Renal cortex interstitium (tissue), 15 donors: Measurements from ENCODE around the gene UQCC5. TPM values are rescaled to one million over a fixed set of nuclear protein-coding genes. Genes with fewer than 3 reads are reported as not detected.

ENCODE experiments used
- DNase-seq, 11 donors: peaks; one replicate each; pipeline ENCODE4 v3.0.0-alpha.2; 2013; ENCODE audit warnings: low read depth in 9 of 11, low spot score in 4 of 11; ENCODE audit errors: extremely low read depth in 1 of 11
- long read RNA-seq, 16 experiments: transcript quantifications; one replicate each; lab custom pipeline, GENCODE V29; 2026
- polyA plus RNA-seq, 3 donors: library from polyadenylated mRNA; unstranded; fragments of 120-200 nt; gene quantifications; one replicate each; pipeline ENCODE4 v1.2.1, GENCODE V29; 2013; ENCODE audit not compliant: insufficient read length in 3 of 3

UQCC5 gene, protein sequence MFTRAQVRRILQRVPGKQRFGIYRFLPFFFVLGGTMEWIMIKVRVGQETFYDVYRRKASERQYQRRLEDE
- polyA plus RNA-seq, result 10 to 100 TPM; 17.4 to 28.2 (median 20.8) TPM
- long read RNA-seq, donor 1, transcript SMIM4-203 (2 exons, 1,770 nt), result major isoform, 11 of 24 reads
- long read RNA-seq, donor 1, transcript SMIM4-201 (2 exons, 274 nt), result major isoform, 11 of 24 reads
- long read RNA-seq, donor 1, partial matches to known transcripts, result 0 of 24 reads
- long read RNA-seq, donor 1, other reads (novel, unspliced or antisense), result 0 of 24 reads
- long read RNA-seq, donor 2, transcript SMIM4-203 (2 exons, 1,770 nt), result minor isoform, 8 of 21 reads
- long read RNA-seq, donor 2, transcript SMIM4-201 (2 exons, 274 nt), result major isoform, 10 of 21 reads
- long read RNA-seq, donor 2, partial matches to known transcripts, result 0 of 21 reads
- long read RNA-seq, donor 2, other reads (novel, unspliced or antisense), result 0 of 21 reads
- long read RNA-seq, donor 3, transcript SMIM4-201 (2 exons, 274 nt), result minor isoform, 6 of 18 reads
- long read RNA-seq, donor 3, transcript SMIM4-203 (2 exons, 1,770 nt), result major isoform, 9 of 18 reads
- long read RNA-seq, donor 3, partial matches to known transcripts, result 0 of 18 reads
- long read RNA-seq, donor 3, other reads (novel, unspliced or antisense), result 0 of 18 reads
- long read RNA-seq, donor 4, transcript SMIM4-201 (2 exons, 274 nt), result minor isoform, 5 of 16 reads
- long read RNA-seq, donor 4, transcript SMIM4-203 (2 exons, 1,770 nt), result major isoform, 10 of 16 reads
- long read RNA-seq, donor 4, partial matches to known transcripts, result 0 of 16 reads
- long read RNA-seq, donor 4, other reads (novel, unspliced or antisense), result 0 of 16 reads
- long read RNA-seq, donor 5, result 0 reads
- long read RNA-seq, donor 6, transcript SMIM4-203 (2 exons, 1,770 nt), result major isoform, 8 of 36 reads
- long read RNA-seq, donor 6, transcript SMIM4-201 (2 exons, 274 nt), result minor isoform, 7 of 36 reads
- long read RNA-seq, donor 6, partial matches to known transcripts, result 19 of 36 reads
- long read RNA-seq, donor 6, other reads (novel, unspliced or antisense), result 0 of 36 reads
- long read RNA-seq, donor 7, transcript SMIM4-203 (2 exons, 1,770 nt), result major isoform, 12 of 44 reads
- long read RNA-seq, donor 7, transcript SMIM4-201 (2 exons, 274 nt), result minor isoform, 6 of 44 reads
- long read RNA-seq, donor 7, partial matches to known transcripts, result 21 of 44 reads
- long read RNA-seq, donor 7, other reads (novel, unspliced or antisense), result 0 of 44 reads
- long read RNA-seq, donor 8, transcript SMIM4-201 (2 exons, 274 nt), result major isoform, 25 of 78 reads
- long read RNA-seq, donor 8, transcript SMIM4-203 (2 exons, 1,770 nt), result minor isoform, 19 of 78 reads
- long read RNA-seq, donor 8, partial matches to known transcripts, result 32 of 78 reads
- long read RNA-seq, donor 8, other reads (novel, unspliced or antisense), result 0 of 78 reads
- long read RNA-seq, donor 9, transcript SMIM4-203 (2 exons, 1,770 nt), result major isoform, 8 of 12 reads
- long read RNA-seq, donor 9, partial matches to known transcripts, result 0 of 12 reads
- long read RNA-seq, donor 9, other reads (novel, unspliced or antisense), result 0 of 12 reads
- long read RNA-seq, donor 10, transcript SMIM4-201 (2 exons, 274 nt), result minor isoform, 5 of 18 reads
- long read RNA-seq, donor 10, transcript SMIM4-203 (2 exons, 1,770 nt), result major isoform, 13 of 18 reads
- long read RNA-seq, donor 10, partial matches to known transcripts, result 0 of 18 reads
- long read RNA-seq, donor 10, other reads (novel, unspliced or antisense), result 0 of 18 reads
- long read RNA-seq, donor 11, transcript SMIM4-203 (2 exons, 1,770 nt), result major isoform, 6 of 23 reads
- long read RNA-seq, donor 11, partial matches to known transcripts, result 14 of 23 reads
- long read RNA-seq, donor 11, other reads (novel, unspliced or antisense), result 0 of 23 reads
- long read RNA-seq, donor 12, transcript SMIM4-203 (2 exons, 1,770 nt), result major isoform, 8 of 12 reads
- long read RNA-seq, donor 12, partial matches to known transcripts, result 0 of 12 reads
- long read RNA-seq, donor 12, other reads (novel, unspliced or antisense), result 0 of 12 reads
- long read RNA-seq, donor 13, transcript SMIM4-205 (3 exons, 314 nt), result minor isoform, 7 of 45 reads
- long read RNA-seq, donor 13, transcript SMIM4-201 (2 exons, 274 nt), result minor isoform, 17 of 45 reads
- long read RNA-seq, donor 13, transcript SMIM4-203 (2 exons, 1,770 nt), result major isoform, 21 of 45 reads
- long read RNA-seq, donor 13, partial matches to known transcripts, result 0 of 45 reads
- long read RNA-seq, donor 13, other reads (novel, unspliced or antisense), result 0 of 45 reads
- long read RNA-seq, donor 14, transcript SMIM4-203 (2 exons, 1,770 nt), result major isoform, 17 of 22 reads
- long read RNA-seq, donor 14, partial matches to known transcripts, result 0 of 22 reads
- long read RNA-seq, donor 14, other reads (novel, unspliced or antisense), result 0 of 22 reads
- long read RNA-seq, donor 15, partial matches to known transcripts, result 0 of 6 reads
- long read RNA-seq, donor 15, other reads (novel, unspliced or antisense), result 0 of 6 reads
- long read RNA-seq, donor 16, transcript SMIM4-205 (3 exons, 314 nt), result minor isoform, 8 of 31 reads
- long read RNA-seq, donor 16, transcript SMIM4-203 (2 exons, 1,770 nt), result major isoform, 18 of 31 reads
- long read RNA-seq, donor 16, partial matches to known transcripts, result 0 of 31 reads
- long read RNA-seq, donor 16, other reads (novel, unspliced or antisense), result 0 of 31 reads

DNA sequence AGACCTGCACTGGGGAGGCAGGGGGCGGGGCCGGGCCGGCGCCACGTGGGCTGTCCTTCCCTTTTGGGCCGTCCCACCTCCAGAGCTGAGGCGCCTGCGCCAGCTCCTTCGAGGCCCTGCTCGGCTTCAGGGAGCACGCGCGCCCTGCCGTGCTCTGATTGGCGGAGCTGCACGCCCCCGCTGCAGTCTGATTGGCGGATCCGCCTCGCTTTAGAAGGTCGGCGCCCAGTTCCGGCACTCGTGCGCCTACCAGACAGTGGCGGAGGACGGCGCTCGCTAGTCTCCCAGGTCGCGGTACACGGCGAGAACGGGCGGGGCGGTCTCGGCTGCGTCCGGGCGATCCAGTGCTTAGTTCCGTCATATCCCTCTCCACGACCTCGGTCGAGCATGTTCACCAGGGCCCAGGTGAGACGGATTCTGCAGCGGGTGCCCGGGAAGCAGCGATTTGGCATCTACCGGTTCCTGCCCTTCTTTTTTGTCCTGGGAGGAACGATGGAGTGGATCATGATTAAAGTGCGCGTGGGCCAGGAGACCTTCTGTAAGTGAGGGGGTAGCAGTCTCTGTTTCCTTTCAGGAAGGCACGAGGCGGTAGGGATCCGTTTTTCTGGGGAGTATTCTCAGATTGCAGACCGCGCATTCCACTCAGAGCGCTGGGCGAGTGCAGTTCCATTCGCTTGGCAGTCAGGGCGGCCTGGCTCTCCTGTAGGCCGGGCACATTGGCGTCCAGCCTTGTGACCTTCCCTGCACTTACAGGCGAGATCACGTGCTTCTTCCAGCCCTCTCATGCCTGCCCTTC, at the start of gene UQCC5:
UQCC5 (plus strand) TSS at position 237 of the 796 bp plus-strand sequence; CDS start at position 388, 151 bp downstream.
- peak; percentile 86 to 98 (median 96) for DNase-seq

DNA sequence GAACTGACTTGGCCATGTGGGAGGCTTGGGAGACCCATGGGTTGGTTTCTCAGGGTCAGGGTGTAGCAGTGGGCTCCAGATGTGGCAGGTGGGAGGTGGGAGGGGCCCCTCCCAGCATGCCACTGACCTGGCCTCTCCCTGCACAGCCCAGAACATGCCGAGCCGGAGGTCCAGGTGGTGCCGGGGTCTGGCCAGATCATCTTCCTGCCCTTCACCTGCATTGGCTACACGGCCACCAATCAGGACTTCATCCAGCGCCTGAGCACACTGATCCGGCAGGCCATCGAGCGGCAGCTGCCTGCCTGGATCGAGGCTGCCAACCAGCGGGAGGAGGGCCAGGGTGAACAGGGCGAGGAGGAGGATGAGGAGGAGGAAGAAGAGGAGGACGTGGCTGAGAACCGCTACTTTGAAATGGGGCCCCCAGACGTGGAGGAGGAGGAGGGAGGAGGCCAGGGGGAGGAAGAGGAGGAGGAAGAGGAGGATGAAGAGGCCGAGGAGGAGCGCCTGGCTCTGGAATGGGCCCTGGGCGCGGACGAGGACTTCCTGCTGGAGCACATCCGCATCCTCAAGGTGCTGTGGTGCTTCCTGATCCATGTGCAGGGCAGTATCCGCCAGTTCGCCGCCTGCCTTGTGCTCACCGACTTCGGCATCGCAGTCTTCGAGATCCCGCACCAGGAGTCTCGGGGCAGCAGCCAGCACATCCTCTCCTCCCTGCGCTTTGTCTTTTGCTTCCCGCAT, 49.2 kb upstream of the UQCC5 start:
- DNase-seq, result no peak

DNA sequence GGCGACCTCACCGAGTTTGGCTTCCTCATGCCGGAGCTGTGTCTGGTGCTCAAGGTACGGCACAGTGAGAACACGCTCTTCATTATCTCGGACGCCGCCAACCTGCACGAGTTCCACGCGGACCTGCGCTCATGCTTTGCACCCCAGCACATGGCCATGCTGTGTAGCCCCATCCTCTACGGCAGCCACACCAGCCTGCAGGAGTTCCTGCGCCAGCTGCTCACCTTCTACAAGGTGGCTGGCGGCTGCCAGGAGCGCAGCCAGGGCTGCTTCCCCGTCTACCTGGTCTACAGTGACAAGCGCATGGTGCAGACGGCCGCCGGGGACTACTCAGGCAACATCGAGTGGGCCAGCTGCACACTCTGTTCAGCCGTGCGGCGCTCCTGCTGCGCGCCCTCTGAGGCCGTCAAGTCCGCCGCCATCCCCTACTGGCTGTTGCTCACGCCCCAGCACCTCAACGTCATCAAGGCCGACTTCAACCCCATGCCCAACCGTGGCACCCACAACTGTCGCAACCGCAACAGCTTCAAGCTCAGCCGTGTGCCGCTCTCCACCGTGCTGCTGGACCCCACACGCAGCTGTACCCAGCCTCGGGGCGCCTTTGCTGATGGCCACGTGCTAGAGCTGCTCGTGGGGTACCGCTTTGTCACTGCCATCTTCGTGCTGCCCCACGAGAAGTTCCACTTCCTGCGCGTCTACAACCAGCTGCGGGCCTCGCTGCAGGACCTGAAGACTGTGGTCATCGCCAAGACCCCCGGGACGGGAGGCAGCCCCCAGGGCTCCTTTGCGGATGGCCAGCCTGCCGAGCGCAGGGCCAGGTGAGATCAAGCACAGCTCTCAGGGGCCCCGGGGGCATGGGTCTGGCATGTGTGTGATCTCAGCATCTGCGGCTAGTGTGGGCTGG, 48.4 kb upstream of the UQCC5 start:
- no peak for DNase-seq

DNA sequence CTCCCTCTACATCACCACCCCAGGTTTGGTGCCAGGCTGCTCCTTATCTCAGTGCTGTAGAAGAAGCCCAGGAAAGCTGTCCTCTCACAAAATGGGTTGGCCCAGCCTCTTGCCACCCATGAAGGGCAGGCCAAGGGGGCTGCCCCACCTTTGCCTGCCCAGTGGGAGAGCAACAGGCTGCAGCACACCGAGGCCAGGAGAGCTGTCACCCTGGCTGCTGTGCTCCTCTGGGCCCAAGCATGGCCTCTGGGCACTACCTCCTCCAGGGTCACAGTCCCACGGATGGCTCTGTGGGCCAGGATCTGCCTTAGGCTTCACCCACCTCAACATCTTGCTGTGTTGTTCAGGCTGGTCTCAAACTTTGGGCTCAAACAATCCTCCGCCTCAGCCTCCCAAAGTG, 47.7 kb upstream of the UQCC5 start:
- DNase-seq, result no peak

DNA sequence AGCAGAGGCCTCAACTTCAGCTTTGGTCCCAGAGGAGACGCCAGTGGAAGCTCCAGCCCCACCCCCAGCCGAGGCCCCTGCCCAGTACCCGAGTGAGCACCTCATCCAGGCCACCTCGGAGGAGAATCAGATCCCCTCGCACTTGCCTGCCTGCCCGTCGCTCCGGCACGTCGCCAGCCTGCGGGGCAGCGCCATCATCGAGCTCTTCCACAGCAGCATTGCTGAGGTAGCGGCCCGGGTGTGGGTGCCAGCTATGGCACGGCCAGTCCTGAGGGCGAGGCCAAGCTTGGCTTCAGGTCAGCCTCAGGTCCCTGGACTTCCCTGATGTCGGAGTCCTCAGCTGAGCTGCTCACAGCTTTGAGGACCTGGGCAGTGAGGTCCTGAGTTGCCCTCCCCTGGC, 47.0 kb upstream of the UQCC5 start:
- no peak for DNase-seq

DNA sequence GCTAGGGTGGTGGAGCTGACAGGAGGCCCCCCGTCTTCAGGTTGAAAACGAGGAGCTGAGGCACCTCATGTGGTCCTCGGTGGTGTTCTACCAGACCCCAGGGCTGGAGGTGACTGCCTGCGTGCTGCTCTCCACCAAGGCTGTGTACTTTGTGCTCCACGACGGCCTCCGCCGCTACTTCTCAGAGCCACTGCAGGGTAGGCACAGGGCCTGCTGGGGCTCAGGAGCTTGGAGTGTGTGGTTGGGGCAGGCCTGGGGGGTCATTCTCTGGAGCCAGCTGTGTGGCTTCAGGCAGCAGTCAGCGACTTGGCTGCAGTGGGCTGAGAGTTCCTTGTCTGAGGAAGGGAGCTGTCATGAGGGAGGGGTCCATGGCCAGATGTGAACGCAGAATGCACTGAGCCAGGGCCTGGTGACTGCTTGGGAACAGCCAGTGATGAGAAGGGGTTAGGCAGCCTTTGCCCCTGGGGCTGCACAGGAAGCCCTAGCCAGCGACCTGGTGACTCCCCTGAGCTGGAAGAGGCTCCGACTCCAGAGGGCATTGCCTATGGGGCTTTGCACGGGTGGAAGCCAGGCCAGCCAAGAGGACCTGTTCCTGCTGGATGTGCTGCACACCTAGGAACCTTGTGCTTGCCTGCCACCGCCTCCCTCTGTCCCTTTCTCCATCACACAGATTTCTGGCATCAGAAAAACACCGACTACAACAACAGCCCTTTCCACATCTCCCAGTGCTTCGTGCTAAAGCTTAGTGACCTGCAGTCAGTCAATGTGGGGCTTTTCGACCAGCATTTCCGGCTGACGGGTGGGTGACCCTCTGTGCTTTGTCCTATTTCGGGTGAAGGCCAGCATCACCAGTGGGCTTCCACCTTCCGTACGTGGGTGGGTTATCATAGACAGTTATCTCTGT, 46.1 kb upstream of the UQCC5 start:
- no peak for DNase-seq

DNA sequence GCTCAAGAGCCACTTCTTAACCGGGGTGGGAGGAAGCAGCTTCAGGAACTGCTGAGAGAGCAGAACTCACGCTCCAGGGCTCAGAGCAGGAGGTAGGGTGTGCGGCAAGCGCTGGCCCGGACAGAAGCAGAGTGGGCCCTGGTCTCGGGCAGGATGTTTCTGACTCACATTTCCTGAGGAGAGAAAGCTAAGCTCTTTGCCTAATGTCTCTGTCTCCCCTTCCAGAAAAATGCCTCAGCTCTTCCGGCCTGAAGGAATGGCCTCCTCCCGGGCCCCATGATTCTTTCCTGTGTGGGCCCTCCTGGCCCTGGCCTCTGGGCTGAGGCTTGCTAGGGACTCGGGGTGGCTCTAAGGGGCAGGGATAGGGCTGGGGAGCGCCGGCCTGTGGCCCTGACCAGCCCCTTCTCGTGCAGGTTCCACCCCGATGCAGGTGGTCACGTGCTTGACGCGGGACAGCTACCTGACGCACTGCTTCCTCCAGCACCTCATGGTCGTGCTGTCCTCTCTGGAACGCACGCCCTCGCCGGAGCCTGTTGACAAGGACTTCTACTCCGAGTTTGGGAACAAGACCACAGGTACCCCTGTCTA, 45.4 kb upstream of the UQCC5 start:
- peak in 1 of 11 donors; percentile 25 for DNase-seq

DNA sequence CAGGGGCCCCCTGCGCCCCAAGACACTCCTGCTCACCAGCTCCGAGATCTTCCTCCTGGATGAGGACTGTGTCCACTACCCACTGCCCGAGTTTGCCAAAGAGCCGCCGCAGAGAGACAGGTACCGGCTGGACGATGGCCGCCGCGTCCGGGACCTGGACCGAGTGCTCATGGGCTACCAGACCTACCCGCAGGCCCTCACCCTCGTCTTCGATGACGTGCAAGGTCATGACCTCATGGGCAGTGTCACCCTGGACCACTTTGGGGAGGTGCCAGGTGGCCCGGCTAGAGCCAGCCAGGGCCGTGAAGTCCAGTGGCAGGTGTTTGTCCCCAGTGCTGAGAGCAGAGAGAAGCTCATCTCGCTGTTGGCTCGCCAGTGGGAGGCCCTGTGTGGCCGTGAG, 44.3 kb upstream of the UQCC5 start:
- DNase-seq, result no peak

DNA sequence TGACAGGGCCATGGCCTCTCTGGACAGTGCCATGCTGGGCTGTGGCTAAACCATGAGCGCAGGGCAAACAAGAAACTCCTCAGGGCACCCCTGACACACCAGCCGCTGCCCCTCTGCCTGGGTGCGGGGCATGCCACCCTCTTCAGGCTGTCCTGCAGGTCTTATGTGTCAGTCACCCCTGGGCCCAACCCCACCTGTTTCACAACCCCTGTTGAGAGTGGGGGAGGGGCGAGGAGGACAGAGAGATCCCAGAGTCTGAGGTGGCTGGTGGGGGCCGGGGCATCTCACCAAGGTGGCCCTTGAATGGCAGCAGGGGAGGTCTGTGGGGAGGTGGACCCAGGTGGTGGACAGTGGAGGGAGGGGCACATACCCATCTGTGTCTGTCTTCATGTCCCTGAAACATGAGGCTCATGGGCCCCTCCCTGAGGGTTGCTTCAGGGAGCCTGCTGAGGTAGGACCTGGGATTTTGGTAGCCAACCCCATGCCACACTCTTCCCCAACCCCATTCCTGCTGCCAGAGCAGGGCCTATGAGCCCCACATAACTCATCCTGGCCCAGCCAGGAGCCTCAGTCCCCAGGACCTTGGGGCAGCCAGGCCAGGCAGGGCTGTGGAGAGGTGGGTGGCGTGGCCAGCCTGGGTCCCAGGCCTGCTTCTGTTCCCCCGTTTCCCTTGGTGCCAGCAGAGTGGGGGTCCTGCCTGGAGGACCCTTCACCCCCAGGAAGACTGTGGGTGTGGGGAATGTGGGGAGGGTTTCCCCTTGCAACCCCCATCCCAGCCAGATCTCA, 43.0 kb upstream of the UQCC5 start:
- DNase-seq, result no peak

DNA sequence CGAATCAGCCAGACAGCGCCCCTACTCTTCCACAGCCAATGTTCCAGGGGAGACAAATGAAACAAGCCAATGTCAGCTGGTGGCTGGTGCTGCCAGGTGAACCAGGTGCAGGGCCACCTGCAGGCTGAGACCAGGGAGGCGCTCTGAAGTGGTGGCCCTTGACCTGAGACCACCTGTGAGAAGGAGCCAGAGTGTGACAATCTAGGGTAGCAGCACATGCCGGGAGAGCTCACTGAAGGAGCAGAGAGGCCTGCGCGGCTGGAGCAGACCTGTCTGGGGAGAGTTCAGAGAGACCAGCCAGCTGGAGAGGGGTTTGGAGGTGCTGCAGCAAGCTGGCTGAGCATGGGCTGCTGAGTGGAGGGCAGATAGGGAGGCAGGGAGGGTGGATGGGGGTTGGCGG, 42.0 kb upstream of the UQCC5 start:
- DNase-seq, result no peak

DNA sequence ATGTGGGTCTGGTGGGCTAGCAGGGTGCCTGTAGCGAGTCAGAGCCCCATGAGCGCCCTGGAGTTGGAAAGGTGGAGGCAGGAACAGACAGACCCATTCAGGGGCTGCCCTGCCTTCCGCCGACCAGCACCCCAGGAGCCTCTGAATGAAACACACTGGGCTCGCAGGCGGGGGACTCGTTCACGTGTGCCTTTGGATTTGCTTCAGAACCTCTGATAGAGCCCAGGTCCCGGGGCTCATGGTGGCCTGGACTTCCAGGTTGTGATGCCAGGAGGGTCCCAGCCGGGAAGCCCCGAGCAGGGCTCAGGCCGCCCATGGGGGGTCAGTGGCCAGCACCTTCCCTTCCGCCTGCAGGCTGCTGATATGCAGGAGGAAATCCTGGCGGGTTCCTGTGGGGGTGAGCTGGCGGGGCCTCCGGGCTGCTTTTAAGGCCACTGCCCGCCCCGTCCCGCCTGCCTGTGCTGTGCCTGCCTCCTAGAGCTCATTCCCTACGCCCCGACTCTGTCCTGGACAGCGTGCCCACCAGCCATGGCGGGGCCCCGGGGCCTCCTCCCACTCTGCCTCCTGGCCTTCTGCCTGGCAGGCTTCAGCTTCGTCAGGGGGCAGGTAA, 41.4 kb upstream of the UQCC5 start, which contains the start of gene STAB1:
STAB1 (plus strand) TSS at position 453 of the 610 bp plus-strand sequence; CDS start at position 529, 76 bp downstream.
- DNase-seq, result no peak
